ENCODE data around the gene OSTN. TPM values are rescaled to one million over a fixed set of nuclear protein-coding genes. Genes with fewer than 3 reads are reported as not detected.

The OSTN gene
- total RNA-seq, 1 donor from 2014 or later: 1.1 TPM

DNA sequence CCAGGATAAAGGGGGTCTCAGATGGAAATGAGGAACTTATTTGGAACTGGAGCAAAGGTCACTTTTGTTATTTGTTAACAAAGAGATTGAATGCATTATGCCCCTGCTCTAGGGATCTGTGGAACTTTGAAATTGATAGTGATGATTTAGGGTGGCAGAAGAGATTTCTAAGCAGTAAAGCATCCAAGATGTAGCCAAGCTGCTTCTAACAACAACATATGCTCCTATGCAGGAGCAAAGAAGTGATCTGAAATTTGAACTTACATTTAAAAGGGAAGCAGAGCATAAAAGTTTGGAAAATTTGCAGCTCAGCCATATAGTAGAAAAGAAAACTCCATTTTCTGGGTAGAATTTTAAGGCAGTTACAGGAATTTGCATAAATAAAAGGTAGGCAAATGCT is 99.8 kb downstream of the OSTN start:
- ATAC-seq: no peak
- no peak for DNase-seq (ENCODE audit: low spot score)
- intact Hi-C loops (cut with DNase I): no loop called here

DNA sequence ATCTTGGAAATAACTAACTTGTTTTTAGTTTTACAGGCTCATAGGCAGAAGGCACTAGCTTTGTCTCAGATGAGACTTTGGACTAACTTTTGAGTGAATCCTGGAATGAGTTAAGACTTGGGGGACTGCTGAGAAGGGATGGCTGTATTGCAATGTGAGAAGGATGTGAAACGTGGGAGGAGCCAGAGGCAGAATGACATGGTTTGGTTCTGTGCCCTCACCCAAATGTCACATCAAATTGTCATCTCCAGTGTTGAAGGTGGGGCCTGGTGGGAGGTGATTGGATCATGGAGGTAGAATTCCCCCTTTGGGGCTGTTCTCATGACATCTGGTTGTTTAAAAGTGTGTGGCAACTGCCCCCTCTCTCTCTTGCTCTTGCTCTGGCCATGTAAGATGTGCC is 101.4 kb downstream of the OSTN start:
- intact Hi-C loops (cut with DNase I): no loop called here
- no peak for ATAC-seq
- DNase-seq (ENCODE audit: low spot score): no peak

DNA sequence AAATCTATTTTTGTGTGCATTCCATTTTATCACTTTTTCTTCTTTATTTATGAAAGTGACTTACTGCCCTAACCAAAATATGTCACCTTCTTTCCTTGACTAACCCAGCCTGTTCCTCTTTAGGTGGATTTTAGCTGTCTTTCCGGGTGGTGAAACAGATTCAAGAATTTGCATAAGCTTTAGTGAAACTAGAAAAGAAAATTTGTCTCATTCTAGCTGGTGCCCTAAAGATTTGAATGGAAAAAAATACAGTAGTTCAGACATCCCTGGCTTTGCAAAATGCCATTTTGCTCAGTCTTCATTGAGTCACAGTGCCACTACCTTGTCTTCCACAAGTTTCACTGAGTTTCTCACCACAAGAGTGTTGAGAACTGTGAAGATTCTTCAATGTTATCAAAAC is 102.0 kb downstream of the OSTN start:
- intact Hi-C loops (cut with DNase I): no loop called here
- DNase-seq (ENCODE audit: low spot score): no peak
- ATAC-seq: no peak

DNA sequence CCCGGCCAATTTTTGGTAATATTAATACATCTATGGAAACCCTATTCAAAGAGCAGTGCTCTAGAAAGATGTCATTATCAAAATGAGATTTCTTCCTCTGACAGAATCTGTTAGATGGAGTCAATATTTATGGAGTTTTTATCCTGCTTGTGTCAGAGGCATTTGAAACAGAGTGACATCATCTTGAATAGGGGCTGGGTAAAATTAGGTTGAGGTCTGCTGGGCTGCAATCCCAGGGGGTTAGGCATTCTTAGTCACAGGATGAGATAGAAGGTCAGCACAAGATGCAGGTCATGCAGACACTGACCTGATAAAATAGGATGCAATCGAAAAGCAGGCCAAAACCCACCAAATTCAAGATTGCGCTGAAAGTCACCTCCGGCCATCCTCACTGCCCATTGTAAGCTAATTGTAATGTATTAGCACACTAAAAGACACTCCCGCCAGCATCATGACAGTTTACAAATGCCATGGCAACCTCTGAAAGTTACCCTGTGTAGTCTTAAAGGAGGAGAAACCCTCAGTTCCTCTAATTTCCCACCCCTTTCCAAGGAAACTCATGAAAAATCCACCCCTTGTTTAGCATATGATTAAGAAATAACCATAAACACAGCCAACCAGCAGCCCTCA is 102.9 kb downstream of the OSTN start:
- no peak for ATAC-seq
- no peak for DNase-seq (ENCODE audit: low spot score)
- intact Hi-C loops (cut with DNase I): no loop called here

DNA sequence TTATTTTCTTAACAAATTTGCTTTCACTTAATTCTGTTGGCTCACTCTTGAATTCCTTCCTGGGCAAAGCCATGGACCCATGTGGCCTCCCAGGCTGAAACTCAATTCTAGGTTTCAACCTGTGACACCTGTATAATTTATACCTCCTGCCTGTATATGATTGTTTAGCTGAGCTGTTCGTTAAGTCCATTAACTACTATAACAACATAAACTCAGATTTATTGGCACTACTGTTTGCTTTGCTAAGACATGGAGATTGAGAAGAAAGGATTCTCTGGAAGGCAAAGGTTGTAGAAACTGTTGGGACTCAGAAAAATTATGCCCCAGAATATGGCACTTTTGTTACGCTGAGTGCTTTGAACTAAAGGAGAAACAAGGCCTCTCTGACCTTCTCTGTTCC is 103.4 kb downstream of the OSTN start:
- intact Hi-C loops (cut with DNase I): no loop called here
- DNase-seq (ENCODE audit: low spot score) (no peak), ATAC-seq (no peak)

DNA sequence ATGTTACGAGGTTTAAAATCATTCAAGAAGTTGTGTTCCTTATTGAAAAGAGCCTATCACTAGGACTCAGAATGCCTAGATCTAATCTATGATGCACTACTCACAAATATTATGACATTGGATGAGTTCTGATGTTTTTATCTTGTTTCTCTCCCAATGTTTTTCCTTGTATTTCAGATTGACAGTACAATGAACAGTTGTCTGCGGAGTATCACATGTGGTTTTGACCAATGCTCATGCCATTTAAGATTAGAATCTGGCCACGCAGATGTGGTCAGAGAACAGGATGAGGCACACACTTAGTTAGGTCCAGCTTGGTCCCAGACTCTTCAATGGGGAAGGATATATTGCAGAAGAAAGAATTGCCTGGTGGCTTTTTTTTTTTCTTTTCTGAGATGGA is 104.6 kb downstream of the OSTN start:
- peak; percentile 24 for ATAC-seq
- no peak for DNase-seq (ENCODE audit: low spot score)
- intact Hi-C loops (cut with DNase I): no loop called here

DNA sequence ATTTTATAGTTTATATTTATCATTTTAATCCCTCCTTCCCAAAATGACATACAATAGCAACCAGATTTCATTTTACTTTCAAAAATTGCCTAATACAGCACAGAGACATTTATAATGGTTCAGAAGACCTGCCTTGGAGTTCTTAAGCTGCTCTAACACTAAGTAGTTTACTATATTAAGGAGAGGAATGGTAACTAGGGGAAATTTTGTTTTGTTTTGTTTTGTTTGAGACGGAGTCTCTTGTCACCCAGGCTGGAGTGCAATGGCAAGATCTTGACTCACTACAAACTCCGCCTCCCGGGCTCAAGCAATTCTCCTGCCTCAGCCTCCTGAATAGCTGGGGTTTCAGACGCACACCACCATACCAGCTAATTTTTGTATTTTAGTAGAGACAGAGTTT is 107.4 kb downstream of the OSTN start:
- intact Hi-C loops (cut with DNase I): no loop called here
- DNase-seq (ENCODE audit: low spot score): no peak
- no peak for ATAC-seq

DNA sequence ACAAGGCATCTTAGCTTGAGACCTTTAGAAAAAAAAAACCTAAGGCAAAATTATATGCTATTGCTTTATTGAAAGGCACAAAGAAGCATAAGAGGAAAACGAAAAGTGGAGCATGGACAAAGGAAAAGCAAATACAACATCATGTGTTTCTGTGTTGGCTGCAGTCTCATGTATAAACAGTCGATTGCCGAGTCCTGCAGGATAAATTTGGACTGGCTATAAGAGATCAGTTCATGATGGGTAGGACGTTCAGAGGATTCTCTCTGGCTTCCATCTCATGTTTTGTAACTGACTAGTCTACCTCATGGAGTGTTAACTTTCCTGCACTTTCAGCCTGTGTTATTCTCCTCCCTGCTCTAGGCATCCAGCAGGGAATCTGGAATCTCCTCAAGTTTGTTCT is 108.3 kb downstream of the OSTN start:
- ATAC-seq (no peak), DNase-seq (ENCODE audit: low spot score) (no peak)
- intact Hi-C loops (cut with DNase I): no loop called here

DNA sequence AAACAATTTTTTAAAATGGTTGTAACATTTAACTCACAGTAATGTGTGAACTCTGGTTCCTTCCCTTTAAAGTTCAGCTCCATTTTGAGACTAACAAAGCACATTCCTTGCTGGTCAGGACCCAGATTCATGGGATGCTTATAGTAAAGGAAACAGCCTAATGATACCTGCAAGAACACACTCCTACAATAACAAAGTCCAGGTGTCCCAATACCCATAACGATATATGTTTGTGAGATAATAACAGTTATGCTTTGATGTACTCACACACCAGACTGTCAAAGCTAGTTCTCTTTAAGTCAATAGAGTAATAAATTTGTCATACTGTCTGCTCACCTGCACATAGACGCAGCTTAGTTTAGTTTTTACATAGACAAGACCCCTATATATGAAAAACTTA is 114.3 kb downstream of the OSTN start:
- DNase-seq (ENCODE audit: low spot score) (no peak), ATAC-seq (no peak)
- intact Hi-C loops (cut with DNase I): no loop called here

DNA sequence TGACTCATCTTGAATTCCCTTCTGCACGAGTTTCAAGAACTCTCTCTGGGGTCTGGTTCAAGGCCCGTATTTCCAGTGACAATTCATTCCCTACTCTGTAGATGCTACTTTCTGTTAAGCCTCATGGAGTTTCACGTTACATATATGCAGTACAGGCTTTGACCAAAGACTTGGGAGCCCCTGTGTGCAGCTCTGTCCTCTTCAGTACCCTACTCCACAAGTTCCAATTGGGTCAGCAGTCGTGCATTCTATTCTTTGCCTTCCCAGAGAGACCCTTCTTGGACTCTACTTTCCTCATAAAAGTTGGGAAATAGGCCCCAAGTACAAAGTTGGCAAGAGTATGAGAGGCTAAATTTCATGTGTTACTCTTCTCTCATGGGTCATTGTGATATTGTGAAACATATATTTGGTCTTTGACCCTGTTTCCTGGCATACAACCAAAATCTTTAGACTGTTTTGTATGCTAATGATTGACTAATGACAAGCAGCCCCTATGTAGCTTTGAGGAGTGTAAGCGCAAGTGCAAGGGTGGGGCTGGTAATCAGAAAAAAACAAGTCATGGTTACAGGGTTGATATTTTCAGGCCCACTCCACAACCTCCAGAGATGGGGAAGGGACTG is 115.2 kb downstream of the OSTN start:
- ATAC-seq (peak; percentile 25), DNase-seq (ENCODE audit: low spot score) (no peak)
- intact Hi-C loops (cut with DNase I): no loop called here

Other genes starting within 250 kb of the OSTN start
- 64.7 TPM for gene CCDC50, start 130.2 kb downstream of the OSTN start, total RNA-seq
- gene UTS2B, start 131.3 kb downstream of the OSTN start, total RNA-seq: 0.89 TPM

All from sciatic nerve (tissue), 2 donors.